Glomerular visceral epithelial cell (primary cell): ENCODE measurements around the gene AMDHD1.

Experiments
- DNase-seq: peaks from one replicate; pipeline ENCODE4 v3.0.0-alpha.2; 2016; ENCODE audit errors: extremely low spot score

The AMDHD1 gene

DNA sequence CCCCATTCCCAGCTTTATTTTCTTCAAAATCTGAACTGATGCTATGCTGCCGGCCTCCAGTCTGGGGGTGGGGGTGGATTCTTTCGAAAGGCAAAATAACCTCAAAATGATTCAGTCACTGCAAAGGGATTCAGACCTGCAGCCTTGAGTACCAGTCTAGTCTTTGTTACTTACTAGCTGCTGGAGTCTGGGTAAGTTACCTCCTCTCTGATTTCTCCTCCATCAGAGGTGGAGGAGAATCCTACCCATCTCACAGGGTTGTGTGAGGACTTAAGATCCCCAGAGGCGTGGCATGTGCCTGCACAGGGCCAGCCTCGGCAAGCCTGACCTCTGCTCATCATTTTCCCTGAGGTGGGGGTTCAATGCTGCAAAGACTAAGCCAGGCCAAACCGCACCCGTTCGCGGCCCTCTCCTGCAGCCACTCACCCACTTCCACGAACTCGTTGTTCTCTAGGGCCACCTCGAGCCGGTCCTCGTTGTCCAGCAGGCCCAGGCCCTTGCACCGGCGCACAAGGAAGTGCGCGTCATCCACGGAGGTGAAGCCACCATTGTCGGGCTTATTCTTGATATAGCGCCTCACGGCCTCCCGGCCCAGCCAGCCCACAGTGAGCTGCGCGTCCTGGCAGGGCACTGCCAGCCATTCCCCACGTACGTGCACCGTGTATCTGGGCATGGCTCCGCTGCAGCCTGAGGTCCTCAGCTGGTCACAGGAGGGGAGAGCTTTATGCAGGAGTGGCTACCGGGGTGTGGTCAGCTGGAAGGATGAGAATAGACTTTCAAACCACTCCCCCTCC lies 52.3 kb downstream of the AMDHD1 start:
- no peak for DNase-seq

DNA sequence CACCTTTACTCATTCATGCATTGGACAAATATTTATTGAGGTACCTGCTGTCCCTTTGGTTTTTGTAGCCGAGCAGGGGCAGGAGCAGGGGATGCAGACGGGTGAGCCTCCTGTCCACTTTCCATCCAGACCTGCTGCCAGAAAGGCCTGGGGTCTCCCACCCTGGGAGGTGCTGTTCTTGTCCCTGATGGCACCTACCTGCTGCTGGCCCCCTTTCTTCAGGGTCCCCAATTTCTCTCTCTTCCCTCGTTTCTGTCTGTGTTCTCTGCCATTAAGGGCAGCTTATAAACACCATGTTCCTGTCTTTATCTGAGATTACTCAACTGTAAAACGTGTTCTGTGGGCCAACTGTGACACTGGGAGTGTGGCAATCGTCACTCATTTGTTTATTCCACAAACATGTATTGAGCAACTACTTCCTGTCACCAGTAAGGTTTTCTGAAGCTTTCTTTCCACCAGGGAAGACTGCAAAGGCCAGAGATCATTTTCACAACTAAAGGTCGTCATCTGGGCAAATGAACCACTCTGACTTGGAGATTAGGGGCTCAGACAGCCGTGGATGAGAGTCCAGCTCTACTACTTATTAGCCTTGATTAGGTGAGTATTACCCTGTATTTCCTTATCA lies 53.0 kb downstream of the AMDHD1 start, which contains the start of gene HAL:
Gene HAL (minus strand): TSS at position 311 of the 625 bp plus-strand sequence. CDS start 434 bp downstream, outside the sequence.
- no peak for DNase-seq

DNA sequence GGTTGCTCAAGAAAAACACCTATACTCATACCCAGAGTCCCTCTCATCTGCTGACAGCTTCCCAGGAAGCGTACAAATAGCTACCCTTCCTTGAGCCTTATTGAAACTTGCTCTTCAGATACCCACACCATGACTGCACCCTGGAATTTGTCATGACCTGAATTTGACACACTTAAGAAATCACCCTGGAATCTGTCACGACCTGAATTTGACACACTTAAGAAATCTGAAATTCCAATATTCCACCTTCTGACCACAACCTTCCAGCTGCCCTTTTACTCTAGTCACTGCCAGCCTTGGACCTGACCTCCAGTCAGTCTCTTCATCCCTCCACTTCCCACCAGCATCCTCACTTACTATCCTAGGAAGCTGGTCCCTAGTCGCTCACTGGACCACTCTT lies 54.1 kb downstream of the AMDHD1 start:
- no peak for DNase-seq

DNA sequence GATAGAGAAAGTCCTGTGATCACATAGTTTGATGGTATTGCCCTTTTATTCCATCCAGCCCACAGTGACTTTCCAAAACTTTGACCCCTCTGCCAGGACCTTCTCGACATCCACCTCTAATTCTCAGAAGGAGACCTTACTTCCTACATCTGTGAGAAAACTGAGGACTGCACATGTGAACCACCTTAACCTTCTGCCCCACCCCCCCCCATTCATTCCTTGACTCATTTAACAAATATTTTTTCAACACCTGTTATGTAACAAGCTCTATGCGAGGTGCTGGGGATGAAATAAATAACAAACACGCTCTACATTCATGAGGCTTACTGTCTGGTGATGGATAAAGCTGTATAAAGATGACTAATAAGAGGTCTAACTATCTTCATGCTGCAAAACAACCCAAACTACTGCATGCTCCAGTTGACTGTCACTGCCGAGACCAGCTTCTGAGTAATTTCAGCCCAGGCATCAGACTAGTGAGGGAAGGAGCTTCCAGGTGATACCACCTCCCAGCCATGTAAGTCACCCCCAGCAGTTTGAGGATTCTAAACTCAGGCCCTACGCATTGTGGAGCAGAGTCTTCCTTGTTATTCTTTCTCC lies 54.9 kb downstream of the AMDHD1 start:
- no peak for DNase-seq

DNA sequence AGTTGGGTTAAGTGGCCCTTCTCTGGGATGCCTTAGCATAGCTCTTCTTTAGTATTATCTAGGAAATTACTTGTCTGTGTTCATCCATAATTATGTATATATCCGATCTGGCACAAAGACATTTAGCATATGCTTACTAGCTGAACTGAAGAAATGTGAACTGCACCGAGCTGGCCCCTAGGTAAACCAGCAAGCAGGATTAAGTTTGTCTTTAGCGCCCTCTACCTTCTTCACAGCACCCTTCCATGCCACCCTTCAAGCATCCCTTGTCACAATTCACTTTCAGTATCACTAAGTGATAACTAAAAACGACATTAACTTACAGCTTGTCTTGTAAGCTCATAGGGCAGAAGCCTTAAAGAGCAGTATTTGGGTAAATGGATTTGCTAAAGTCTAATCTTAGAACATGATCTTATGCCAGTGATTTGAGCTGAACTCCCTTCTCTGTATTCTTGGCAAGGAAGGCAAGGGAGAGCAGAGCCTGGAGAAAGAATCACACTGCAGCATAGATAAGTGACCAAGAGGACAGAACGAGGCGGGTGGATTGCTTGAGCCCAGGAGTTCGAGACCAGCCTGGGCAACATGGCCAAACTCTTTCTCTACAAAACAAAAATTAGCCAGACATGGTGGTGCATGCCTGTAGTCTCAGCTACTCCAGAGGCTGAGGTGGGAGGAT lies 55.6 kb downstream of the AMDHD1 start:
- DNase-seq = peak; percentile 44

DNA sequence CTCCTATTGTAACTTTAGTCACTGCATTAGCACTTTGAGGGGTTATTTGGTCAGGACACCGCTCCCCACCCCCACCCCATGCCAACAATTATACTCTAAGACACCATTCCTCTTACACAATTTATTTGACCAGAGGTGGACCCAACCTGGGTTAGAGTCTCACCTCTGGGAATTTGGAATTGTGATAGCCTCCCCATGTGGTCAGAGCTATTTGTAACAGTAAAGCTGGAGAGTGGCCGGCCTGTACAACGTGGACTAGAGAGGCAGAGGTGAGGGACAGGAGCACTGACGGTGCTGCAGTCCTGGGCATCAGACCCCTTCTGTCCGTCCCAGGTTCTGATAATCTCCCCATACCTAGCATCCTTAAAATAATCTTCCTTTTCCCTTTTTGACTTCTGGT lies 56.4 kb downstream of the AMDHD1 start:
- no peak for DNase-seq

DNA sequence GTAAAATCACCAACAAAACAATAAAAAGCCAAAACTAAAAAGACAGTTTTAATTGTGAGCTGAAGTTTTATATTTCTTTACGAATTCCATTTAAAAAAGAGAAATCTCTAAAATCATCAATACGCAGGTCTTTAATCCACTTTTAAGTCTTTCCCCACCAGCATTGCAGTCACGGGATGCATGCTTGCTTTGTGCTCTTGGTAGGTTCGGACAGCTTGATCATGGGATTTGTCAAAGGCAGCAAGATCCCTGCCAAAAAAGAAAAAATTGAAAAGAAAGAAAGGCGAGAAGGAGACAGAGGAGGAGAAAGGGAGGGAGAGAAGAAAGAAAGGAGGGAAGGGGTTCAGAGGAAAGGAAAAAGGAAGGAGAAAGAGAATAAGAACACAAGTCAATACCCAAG lies 57.7 kb downstream of the AMDHD1 start:
- DNase-seq = no peak

DNA sequence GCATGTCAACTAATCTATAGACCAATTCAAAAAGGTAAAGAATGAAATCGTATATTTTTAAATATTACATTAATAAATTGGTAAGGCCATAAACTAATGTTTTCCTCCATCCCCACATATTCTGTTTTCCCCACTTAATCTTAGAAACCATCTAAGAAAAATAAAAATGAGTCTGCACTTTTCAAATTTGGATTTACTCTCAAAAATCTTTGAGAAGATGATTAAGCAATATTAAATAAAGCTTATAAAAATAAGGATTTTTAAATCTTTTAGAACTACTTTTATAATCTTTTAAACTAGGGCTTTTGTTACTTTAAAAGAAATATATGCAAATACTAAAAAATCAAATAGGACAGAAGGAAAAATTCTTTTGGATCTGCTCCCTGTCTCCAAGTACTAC lies 63.6 kb downstream of the AMDHD1 start:
- DNase-seq = no peak

DNA sequence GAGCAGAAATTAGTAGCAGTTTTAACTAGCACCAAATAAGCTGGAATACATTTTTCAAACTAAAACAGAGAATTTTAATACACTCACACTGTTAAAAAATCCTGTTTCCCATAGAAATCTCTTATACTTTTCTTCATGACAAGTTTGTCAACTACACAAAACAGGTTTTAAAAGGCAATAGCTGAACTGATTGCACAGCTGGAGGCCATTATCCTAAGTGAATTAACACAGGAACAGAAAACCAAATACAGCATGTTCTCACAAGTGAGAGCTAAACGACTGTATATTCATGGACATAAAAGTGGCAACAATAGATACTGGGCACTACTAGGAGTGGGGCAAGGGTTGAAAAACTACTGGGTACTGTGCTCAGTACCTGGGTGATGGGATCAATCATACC lies 64.6 kb downstream of the AMDHD1 start:
- no peak for DNase-seq

DNA sequence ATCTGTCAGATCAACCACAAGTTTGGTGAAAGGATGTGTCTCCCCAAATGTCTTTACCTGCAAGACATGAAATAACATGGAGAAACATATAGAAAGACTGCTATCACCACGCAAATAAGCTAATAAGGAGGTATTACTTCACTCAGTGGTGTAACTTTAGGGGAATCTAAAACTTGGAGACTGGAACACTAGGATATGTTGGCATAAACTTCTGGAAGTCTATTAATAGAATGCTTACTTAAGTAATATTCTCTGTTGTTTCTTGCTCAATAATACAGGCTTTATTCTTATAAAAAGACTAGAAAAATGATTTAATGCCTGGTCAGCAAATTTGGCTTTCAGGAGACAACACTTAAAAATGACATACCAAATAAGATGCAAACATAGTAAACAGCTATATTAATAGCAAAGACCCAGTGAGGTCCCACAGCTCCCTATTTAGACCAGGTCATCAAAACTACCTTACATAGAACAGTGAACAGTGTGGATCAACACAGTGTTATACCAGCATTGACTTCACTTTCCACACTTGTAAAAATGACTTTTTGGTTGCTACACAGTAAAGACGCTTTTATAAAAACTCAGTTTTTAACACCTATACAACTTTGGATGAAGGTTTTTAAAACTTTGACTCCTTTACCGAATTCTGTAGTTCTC lies 71.9 kb downstream of the AMDHD1 start:
- DNase-seq = no peak

DNA sequence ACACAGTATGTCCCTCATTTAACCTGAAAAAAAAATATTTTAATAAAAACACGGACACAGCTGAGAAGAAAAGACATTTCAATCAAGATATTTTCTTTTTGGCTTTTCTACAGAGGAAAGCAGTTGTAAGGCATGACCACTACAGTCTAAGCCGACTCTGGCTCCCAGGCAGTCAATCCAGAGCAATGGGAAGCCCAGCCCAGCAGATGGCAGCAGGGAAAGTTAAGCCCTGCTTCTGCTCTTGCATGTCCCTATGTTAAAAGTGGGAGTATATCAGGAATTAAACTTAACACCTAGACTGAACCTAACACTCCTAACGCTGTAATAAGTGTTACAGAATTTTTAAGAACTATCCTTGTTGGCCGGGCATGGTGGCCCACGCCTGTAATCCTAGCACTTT lies 72.5 kb downstream of the AMDHD1 start:
- DNase-seq = peak; percentile 22
